Mesenteric fat pad (tissue), 1 donor: ENCODE results near the gene EEIG1. TPM values are rescaled to one million over a fixed set of nuclear protein-coding genes. Genes with fewer than 3 reads are reported as not detected.
"Not testable (repeated sequence)": the region's sequence is repeated elsewhere in the genome, so short reads cannot be mapped to it uniquely, and the experiment has no call there.

Source experiments
- DNase-seq: peaks from one replicate; pipeline ENCODE4 v3.0.0-alpha.2; 2020; ENCODE audit warnings: low spot score
- long read RNA-seq: library from polyadenylated mRNA; unstranded; transcript quantifications from one replicate; pipeline ENCODE4 v2.0.0, GENCODE V29; 2020
- total RNA-seq: library from RNA; stranded (reverse); fragmentation: NEBNext Ultra II Directional; extraction: Animal tissue kit (Norgen Biotek cat#: 25700); gene quantifications from one replicate; pipeline ENCODE4 v1.2.1, GENCODE V29; 2021
- donor health status: DM: yes; HTN: yes; CAD: no.

Gene EEIG1
- total RNA-seq = 12.8 TPM
- long read RNA-seq, partial matches to known transcripts = 0 of 27 reads
- long read RNA-seq, other reads (novel, unspliced or antisense) = 27 of 27 reads

DNA sequence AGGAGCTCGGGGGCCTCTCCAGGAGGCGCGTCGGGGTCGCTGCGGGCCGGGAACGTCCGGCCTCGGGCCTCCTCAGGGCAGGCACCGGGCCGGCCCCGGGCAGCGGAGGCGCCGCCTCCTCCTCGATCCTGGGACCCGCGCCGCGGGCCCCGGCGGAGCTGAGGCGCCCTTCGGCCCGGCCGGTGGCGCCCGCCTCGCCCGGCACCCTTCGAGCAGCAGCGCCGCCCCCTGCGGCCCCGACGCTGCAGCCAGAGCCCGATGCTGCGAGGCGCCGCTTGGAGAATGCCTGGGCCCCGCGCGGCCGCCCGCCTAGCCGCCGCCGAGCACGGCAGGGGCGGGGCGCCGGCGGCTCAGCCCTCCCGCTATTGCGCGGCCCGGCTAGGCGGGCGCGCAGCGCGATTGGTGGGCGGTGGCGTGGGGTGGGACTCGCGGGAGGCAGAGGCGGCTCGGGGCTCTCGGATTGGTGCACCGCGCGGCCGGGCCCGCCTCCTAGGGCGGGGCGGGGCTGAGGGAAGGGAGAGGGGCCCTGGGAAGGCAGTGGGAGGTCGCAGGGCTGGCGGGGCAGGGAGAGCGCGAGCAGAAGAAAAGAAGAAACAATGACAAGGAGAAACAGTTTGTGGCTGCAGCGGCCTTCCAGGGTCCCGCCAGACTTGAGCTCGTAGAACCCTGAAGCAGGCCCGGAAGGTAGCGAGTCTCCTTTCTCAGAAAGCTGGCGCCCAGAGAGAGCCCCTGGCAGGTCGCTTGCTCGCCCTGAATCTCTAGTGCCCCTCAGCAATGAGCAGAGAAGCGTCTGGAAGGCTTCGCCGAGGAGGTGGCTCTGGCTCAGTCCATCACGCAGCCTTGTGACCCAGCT is at the start of gene EEIG1:
Gene EEIG1, minus strand, starts transcription at position 284 of the 853 bp plus-strand sequence. CDS start 852 bp downstream, outside the sequence.
- DNase-seq = peak; percentile 98

- DNase-seq = no peak
These were observed 46.9 kb upstream of the EEIG1 start for GRCh38 chr9:128027705-128028104.

DNA sequence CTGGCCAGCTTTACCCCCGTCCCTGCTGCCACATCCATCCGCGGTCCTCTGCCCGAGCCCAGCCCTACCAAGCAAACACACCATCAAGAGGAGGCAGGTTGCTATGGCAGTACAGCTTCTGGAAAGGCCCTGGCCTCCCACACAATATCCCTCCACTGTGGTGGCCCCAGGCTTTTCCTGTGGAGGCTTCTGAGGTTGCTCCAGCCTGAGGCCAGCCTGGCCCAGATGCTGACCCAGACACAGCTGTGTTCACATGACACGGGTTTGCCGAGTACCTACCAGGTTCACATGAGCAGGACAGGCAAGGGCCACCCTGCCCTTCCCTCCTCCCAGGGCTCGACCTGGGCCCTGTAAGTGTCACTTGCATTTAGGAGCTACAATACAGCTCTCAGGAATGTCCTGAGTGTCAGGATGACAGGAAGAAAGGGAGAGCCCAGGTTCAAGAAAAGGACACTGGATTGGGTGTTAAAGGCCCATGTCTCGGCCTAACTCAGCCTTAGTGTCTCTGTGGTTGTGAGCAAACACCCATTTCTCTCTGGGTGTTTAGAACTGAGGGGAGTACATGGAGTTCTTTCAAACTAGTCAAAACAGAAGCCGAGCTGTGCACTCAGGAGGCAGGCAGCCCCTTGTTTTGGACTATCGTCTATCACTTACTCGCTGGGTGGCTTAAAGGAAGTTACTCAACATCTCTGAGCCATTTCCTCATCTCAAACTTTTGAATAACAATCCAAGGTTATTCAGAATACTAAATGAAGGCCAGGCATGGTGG is 46.2 kb upstream of the EEIG1 start:
- no peak for DNase-seq

GRCh38 chr9:128026255-128026772 is 45.5 kb upstream of the EEIG1 start:
- DNase-seq = no peak

DNA sequence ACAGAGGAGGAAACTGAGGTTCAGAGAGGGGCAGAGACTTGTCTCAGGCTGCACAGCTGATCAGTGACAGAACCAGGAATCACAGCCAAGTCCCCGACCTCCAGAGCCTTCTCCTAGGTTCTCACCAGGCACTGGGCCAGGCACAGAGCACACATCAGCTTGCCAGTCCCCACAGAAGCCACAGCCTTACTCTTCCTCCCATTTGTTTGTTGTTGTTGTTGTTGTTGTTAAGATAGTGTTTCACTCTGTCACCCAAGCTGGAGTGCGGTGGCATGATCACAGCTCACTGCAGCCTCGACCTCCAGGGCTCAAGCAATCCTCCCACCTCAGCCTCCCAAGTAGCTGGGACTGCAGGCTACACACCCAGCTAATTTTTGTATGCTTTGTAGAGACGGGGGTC is 44.9 kb upstream of the EEIG1 start:
- DNase-seq = no peak

- no peak for DNase-seq
These were observed 44.0 kb upstream of the EEIG1 start for GRCh38 chr9:128024761-128025308.

- DNase-seq = not testable (repeated sequence)
These were observed 42.9 kb upstream of the EEIG1 start for GRCh38 chr9:128023671-128024070.

DNA sequence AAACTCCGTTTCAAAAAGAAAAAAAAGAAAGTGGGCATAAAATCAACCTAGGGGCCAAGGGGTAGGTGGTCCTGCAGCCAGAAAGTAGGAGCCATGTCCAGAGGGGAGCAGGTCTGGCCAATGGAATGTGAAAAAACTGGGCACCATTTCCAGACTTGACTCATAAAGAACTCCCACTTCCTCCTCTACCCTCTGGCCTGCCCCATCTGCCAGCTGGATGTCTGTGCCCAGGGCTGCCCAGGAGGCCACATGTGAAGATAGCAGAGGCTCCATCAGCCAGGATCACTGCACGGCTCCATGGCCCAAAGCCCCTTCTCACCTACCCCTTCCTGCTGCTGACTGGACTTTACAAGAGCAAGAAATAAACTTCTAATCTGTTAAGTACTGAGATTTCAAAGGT is 42.1 kb upstream of the EEIG1 start:
- no peak for DNase-seq

GRCh38 chr9:128021098-128021497 is 40.3 kb upstream of the EEIG1 start:
- no peak for DNase-seq

- DNase-seq = no peak
These were observed 39.9 kb upstream of the EEIG1 start for GRCh38 chr9:128020692-128021091.

DNA sequence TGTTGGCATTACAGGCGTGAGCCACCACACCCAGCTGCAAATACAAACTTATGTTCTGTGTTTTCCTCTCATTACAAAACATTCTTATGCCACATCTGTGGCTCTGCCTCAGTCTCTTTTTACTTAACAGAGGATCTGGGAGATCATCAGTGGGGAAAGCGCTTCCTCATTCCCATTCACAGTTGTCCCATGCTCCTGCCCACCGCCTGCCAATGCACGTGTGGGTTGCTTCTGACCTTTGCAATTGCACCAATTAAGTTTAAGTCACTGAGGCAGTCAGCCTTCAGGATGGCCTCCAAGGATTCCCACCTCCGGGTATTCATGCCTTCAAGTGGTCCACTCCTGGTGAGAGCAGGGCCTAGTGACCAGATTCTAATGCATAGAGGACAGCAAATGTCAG is 34.9 kb upstream of the EEIG1 start:
- no peak for DNase-seq

DNA sequence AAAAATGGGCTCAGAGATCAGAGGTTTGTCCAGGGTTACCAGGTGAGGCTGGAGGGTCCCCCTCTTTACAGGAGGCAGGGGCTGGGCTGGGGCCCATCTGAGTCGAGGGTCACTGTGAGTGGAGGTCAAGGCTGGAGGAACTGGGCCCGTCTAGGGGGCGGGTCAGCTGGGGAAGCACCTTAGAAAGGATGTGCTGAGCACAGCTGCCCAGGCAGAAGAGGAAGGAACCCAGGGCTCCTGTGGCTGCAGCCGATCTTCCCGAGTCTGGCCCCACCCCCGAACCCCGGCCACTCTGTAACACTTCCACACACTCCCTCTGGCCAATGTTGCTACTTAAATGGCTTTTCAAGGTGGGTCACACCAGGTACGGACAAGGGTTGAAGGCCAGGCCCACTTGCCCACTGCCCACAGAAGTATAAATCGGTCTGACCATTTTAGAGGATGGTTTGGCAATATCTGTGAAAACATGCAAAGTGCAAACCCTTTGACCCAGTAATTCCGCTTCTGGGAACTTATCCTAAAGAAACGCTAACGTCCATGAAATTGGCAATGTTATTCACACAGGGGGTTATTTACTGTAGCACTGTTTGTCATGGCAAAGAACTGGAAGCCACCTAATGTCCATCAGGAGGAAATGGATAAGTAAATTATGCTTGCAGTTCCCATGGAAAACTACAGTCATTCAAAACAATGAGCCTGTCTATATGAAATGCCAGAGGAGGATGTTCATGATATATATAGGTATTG is 30.5 kb upstream of the EEIG1 start:
- DNase-seq = no peak

DNA sequence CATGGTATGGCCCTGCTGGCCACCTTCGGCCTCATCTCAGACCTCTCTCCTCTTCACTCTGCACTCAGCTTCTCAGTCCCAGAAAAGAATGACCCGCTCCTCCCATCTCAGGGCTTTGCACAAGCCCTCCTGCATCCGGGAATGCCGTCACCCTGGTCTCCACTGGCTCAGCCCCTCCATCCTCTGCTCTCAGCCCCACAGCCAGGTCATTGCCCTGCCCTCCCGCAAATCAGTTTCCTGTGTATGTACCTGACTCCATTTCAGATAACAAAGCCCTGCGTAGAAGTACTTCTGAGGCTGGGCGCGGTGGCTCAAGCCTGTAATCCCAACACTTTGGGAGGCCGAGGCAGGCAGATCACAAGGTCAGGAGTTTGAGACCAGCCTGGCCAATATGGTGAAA is 28.9 kb upstream of the EEIG1 start:
- DNase-seq = no peak

- DNase-seq = no peak
These were observed 27.4 kb upstream of the EEIG1 start for GRCh38 chr9:128008171-128008570.

DNA sequence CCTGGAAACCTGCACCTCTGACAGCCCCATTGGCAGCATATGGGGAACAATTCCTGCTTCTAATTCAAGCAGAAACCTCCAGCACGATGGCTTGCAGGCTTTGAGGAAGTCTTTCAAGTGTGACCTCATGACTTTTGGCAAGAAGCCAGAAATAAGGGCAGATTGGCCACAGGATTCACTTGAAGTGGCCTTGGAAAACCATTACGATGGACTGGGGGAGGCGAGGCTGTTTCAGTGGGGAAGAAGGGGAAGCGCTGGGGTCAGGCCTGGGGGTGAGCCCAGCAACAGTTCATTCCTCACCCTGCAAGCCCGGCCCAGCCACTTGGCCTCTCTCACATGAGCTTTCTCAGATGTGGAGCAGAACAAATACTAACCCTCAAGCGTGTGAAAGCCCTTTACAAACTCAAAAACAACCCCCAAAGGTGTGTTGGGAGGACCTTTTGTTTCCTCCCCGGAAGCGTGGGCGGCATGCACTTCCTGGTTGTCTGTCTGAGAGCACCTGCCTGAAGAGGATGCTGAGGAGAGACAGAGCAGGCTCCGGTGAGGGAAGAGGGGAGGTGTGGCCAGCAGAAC is 26.9 kb upstream of the EEIG1 start:
- DNase-seq = no peak

DNA sequence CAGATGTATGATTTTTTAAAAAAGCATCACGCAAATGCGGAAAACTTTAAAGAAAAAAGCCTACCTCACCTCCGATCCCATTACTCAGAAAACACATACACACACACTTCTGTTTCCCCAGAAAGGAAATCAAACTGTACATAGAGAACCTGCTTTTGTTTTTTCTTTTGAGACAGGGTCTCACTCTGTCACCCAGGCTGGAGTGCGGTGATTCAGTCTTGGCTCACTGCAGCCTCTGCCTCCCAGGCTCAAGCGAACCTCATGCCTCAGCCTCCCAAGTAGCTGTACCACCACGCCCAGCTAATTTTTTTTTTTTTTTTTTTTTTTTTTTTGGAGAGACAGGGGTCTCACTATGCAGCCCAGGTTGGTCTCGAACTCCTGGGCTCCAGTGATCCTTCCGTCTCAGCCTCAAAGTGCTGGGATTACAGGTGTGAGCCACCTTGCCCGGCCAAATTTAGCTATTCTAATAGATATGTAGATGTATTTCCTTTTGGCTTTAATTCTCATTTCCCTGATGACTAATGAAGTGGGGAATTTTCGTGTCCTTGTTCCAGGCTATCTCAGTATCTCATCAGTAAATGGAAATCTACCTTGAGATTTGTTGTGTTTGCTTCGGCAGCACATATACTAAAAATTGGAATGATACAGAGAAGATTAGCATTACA is 25.7 kb upstream of the EEIG1 start:
- no peak for DNase-seq

DNA sequence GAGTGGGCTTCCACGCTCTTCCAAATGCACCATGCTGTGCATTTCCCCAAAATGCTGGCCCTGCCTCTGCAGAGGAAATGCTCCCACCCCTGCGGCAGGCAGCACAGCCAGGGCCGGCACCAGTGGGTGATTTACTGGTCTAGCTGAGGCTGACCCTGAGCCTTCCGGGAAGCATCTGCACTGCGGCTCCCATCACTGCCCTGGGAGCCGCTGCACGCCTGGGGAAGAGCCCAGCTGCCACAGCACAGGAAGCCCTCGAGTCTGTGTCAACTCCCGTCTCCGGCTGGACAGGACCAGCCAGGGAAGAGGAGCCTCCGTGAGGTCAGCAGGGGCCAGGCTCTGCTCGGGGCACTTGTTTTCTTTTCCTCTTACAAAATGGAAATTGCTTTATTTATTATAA is 25.1 kb upstream of the EEIG1 start:
- DNase-seq = peak; percentile 90

DNA sequence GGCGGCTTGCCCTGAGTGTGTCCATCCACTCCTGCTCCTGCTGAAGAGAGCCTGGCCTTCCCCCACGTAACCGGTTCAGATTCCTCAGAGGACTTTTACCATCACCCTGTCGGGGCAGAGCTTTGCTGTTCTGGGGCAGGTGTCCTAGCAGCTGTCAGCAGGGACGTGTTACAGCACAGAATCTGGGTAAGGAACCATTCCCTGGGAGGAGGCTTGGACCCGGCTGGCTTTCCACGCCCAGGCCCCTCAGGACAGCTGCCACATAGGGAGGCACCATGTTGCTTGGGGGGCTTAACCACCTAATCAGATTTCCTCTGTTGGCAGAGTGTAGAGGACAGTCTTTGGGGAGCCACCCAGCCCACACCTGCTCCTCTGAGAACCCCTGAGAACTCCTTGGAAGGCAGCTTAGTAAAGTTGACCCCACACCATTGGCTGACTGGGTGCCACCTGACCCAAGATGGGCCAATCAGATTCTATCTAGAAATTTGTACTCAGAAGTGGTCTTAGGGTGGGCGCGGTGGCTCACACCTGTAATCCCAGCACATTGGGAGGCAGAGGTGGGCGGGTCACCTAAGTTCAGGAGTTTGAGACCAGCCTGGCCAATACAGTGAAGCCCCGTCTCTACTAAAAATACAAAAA is 23.3 kb upstream of the EEIG1 start:
- DNase-seq = no peak

DNA sequence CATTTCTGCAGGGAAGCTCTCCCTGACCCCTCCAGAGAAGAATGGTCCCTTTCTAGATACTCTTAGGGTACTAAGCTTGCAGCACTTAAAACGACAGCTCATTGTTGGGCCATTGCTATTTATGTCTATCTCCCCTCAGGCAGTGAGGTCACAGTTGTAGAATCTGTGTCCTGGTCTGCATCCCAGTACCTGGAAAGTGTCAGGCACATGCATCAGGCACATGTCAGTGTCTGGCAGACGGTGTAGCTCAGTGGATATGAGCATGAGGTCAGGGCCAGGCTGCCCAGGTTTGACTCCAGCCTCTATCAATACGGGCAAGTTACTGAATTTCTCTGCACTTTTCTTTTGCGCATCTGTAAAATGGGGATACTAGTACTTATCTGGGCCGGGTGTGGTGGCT is 22.2 kb upstream of the EEIG1 start:
- DNase-seq = no peak
